Karpas-422 (cell line): Measurements from ENCODE around the gene ACCSL. TPM values are rescaled to one million over a fixed set of nuclear protein-coding genes. Genes with fewer than 3 reads are reported as not detected.

ENCODE experiments used
- DNase-seq: peaks from one replicate; pipeline ENCODE4 v3.0.0-alpha.2; 2015
- H2AFZ ChIP-seq: fragments of 200-600 bp; sonication (generic); 2 replicates; pipeline ENCODE4 v1.6.1; 2014; ENCODE audit warnings: antibody characterized with exemption, low read length, mixed read lengths
- H3K27ac ChIP-seq: fragments of 200-600 bp; sonication (generic); 2 replicates; pipeline ENCODE4 v1.5.1; 2014; ENCODE audit warnings: mild to moderate bottlenecking, low read length, moderate library complexity
- H3K27me3 ChIP-seq: fragments of 200-600 bp; sonication (generic); 2 replicates; pipeline ENCODE4 v1.6.1; 2014; ENCODE audit warnings: low read length, mixed read lengths
- H3K36me3 ChIP-seq: fragments of 200-600 bp; sonication (generic); 2 replicates; pipeline ENCODE4 v1.6.1; 2014; ENCODE audit warnings: low read length, mixed read lengths; ENCODE audit not compliant: insufficient read depth
- H3K4me1 ChIP-seq: fragments of 200-600 bp; sonication (generic); 2 replicates; pipeline ENCODE4 v1.6.1; 2014; ENCODE audit warnings: mild to moderate bottlenecking, low read length, mixed read lengths
- H3K4me2 ChIP-seq: fragments of 200-600 bp; sonication (generic); 2 replicates; pipeline ENCODE4 v1.6.1; 2014; ENCODE audit warnings: low read length, low read depth, mild to moderate bottlenecking; ENCODE audit not compliant: poor library complexity, severe bottlenecking
- H3K4me3 ChIP-seq: fragments of 200-600 bp; sonication (generic); 2 replicates; pipeline ENCODE4 v1.5.1; 2014; ENCODE audit warnings: mild to moderate bottlenecking, antibody characterized with exemption, low read length, mixed read lengths
- H3K79me2 ChIP-seq: fragments of 200-600 bp; sonication (generic); 2 replicates; pipeline ENCODE4 v1.6.1; 2014; ENCODE audit warnings: mild to moderate bottlenecking, low read length, mixed read lengths
- H3K9ac ChIP-seq: fragments of 200-600 bp; sonication (generic); 2 replicates; pipeline ENCODE4 v1.6.0; 2014; ENCODE audit warnings: low read length
- H3K9me2 ChIP-seq: fragments of 200-600 bp; sonication (generic), shearing (Covaris generic); replicated peaks from 2 replicates; pipeline ENCODE4 v1.6.0; 2014; ENCODE audit warnings: mild to moderate bottlenecking, low read length, moderate library complexity; ENCODE audit not compliant: insufficient read depth
- H3K9me3 ChIP-seq: fragments of 300-700, 200-600 bp; sonication (generic); 2 replicates; pipeline ENCODE4 v1.6.1; 2014; ENCODE audit warnings: low read length, mixed read lengths
- H4K20me1 ChIP-seq: fragments of 200-600 bp; sonication (generic); 2 replicates; pipeline ENCODE4 v1.6.1; 2014; ENCODE audit warnings: mild to moderate bottlenecking, antibody characterized with exemption, low read length, low read depth; ENCODE audit not compliant: insufficient read depth
- total RNA-seq: library from RNA; depleted of rRNA; stranded (reverse); fragments of >200 nt; shearing (Covaris generic); gene quantifications from 2 replicates; pipeline ENCODE4 v1.2.3, GENCODE V29; 2014; ENCODE audit warnings: low replicate concordance; rRNA removed

The ACCSL gene
- total RNA-seq: not detected in 2 replicates

GRCh38 chr11:44047931-44048431, at the start of gene ACCSL:
TSS of gene ACCSL (plus strand) at chr11:44047981. CDS start at chr11:44048037, 56 bp downstream.
- Histone ChIP-seq H3K9me2 (no peaks in the 10 kb centered on the region; the same call in 1 of the 2 replicates), H3K27ac (no peak within 1 kb of the TSS), H3K9ac (no peak within 1 kb of the TSS), H3K27me3 (no peaks in the 10 kb centered on the region), H3K9me3 (no peaks in the 10 kb centered on the region), H3K4me3 (no peak within 1 kb of the TSS), H3K36me3 (no peaks in the 10 kb centered on the region), H3K79me2 (no peaks in the 10 kb centered on the region), H3K4me1 (no peaks in the 10 kb centered on the region), H2AFZ (no peak within 1 kb of the TSS), H3K4me2 (no peak within 1 kb of the TSS), H4K20me1 (no peaks in the 10 kb centered on the region)
- DNase-seq: no peak

- H3K4me2 ChIP-seq: no peak overlapping the region
- no peaks in the 10 kb centered on the region for H3K9me3 ChIP-seq
- no peaks in the 10 kb centered on the region for H3K4me1 ChIP-seq
- no peak overlapping the region for H3K4me3 ChIP-seq
- no peak overlapping the region for H3K27ac ChIP-seq
- no peaks in the 10 kb centered on the region for H3K9me2 ChIP-seq
- H3K36me3 ChIP-seq: no peaks in the 10 kb centered on the region
- H3K79me2 ChIP-seq: no peaks in the 10 kb centered on the region
- no peak overlapping the region for H2AFZ ChIP-seq
- DNase-seq: no peak
- no peaks in the 10 kb centered on the region for H4K20me1 ChIP-seq
- no peak overlapping the region for H3K9ac ChIP-seq
- no peaks in the 10 kb centered on the region for H3K27me3 ChIP-seq
These were observed 49.5 kb upstream of the ACCSL start for GRCh38 chr11:43998308-43998707.

GRCh38 chr11:44000731-44001130, 47.0 kb upstream of the ACCSL start:
- H3K4me2 ChIP-seq: no peak overlapping the region
- H3K4me1 ChIP-seq: peaks cover 16% of the 10 kb centered on the region
- H3K9me3 ChIP-seq: no peaks in the 10 kb centered on the region
- H3K79me2 ChIP-seq: no peaks in the 10 kb centered on the region
- H3K9ac ChIP-seq: no peak overlapping the region
- H3K27me3 ChIP-seq: no peaks in the 10 kb centered on the region
- no peaks in the 10 kb centered on the region for H3K36me3 ChIP-seq
- no peaks in the 10 kb centered on the region for H3K9me2 ChIP-seq
- H4K20me1 ChIP-seq: no peaks in the 10 kb centered on the region
- H3K27ac ChIP-seq: no peak overlapping the region
- H2AFZ ChIP-seq: no peak overlapping the region
- DNase-seq: no peak
- H3K4me3 ChIP-seq: no peak overlapping the region

- DNase-seq: no peak
- no peak overlapping the region for H2AFZ ChIP-seq
These were observed 45.3 kb upstream of the ACCSL start for GRCh38 chr11:44002191-44003093.

GRCh38 chr11:44003736-44004451, 43.9 kb upstream of the ACCSL start:
- no peaks in the 10 kb centered on the region for H3K9me2 ChIP-seq
- H3K27ac ChIP-seq: no peak overlapping the region
- DNase-seq: no peak
- no peaks in the 10 kb centered on the region for H3K9me3 ChIP-seq
- no peaks in the 10 kb centered on the region for H3K79me2 ChIP-seq
- H3K36me3 ChIP-seq: no peaks in the 10 kb centered on the region
- H3K9ac ChIP-seq: no peak overlapping the region
- no peaks in the 10 kb centered on the region for H3K27me3 ChIP-seq
- H4K20me1 ChIP-seq: no peaks in the 10 kb centered on the region
- H2AFZ ChIP-seq: no peak overlapping the region
- no peak overlapping the region for H3K4me3 ChIP-seq
- H3K4me2 ChIP-seq: no peak overlapping the region
- H3K4me1 ChIP-seq: peaks cover 24% of the 10 kb centered on the region

More at GRCh38 chr11:44002191-44003093, 45.3 kb upstream of the ACCSL start:
- H3K27me3 ChIP-seq: no peaks in the 10 kb centered on the region
- H3K9me2 ChIP-seq: no peaks in the 10 kb centered on the region
- no peak overlapping the region for H3K4me2 ChIP-seq
- H3K9me3 ChIP-seq: no peaks in the 10 kb centered on the region
- H3K36me3 ChIP-seq: no peaks in the 10 kb centered on the region
- H3K79me2 ChIP-seq: no peaks in the 10 kb centered on the region
- H3K4me3 ChIP-seq: no peak overlapping the region
- H4K20me1 ChIP-seq: no peaks in the 10 kb centered on the region
- no peak overlapping the region for H3K9ac ChIP-seq
- H3K27ac ChIP-seq: no peak overlapping the region
- H3K4me1 ChIP-seq: peaks cover 24% of the 10 kb centered on the region

GRCh38 chr11:44004452-44005062, 43.2 kb upstream of the ACCSL start:
- Histone ChIP-seq H3K36me3 (no peaks in the 10 kb centered on the region), H3K27ac (no peak overlapping the region), H3K4me3 (no peak overlapping the region), H3K4me1 (peaks cover 24% of the 10 kb centered on the region), H3K9me2 (no peaks in the 10 kb centered on the region), H4K20me1 (no peaks in the 10 kb centered on the region), H3K79me2 (no peaks in the 10 kb centered on the region), H3K4me2 (no peak overlapping the region), H3K9me3 (no peaks in the 10 kb centered on the region), H3K9ac (no peak overlapping the region), H2AFZ (no peak overlapping the region), H3K27me3 (no peaks in the 10 kb centered on the region)
- no peak for DNase-seq

- H3K9me2 ChIP-seq: no peaks in the 10 kb centered on the region
- no peaks in the 10 kb centered on the region for H4K20me1 ChIP-seq
- H2AFZ ChIP-seq: peak overlapping the region; percentile 94; the same call in 1 of the 2 replicates
- H3K4me3 ChIP-seq: peak overlapping the region; percentile 51
- H3K4me2 ChIP-seq: peak overlapping the region; percentile 71
- peak overlapping the region; percentile 48; the same call in 1 of the 2 replicates for H3K9ac ChIP-seq
- H3K4me1 ChIP-seq: peaks cover 24% of the 10 kb centered on the region
- DNase-seq: peak; percentile 76
- no peaks in the 10 kb centered on the region for H3K27me3 ChIP-seq
- peak overlapping the region; percentile 21; the same call in 1 of the 2 replicates for H3K27ac ChIP-seq
- no peaks in the 10 kb centered on the region for H3K79me2 ChIP-seq
- H3K9me3 ChIP-seq: no peaks in the 10 kb centered on the region
- H3K36me3 ChIP-seq: no peaks in the 10 kb centered on the region
These were observed 42.6 kb upstream of the ACCSL start for GRCh38 chr11:44005063-44005701.
